ENCODE results near the gene CDIPT.

Gene CDIPT

DNA sequence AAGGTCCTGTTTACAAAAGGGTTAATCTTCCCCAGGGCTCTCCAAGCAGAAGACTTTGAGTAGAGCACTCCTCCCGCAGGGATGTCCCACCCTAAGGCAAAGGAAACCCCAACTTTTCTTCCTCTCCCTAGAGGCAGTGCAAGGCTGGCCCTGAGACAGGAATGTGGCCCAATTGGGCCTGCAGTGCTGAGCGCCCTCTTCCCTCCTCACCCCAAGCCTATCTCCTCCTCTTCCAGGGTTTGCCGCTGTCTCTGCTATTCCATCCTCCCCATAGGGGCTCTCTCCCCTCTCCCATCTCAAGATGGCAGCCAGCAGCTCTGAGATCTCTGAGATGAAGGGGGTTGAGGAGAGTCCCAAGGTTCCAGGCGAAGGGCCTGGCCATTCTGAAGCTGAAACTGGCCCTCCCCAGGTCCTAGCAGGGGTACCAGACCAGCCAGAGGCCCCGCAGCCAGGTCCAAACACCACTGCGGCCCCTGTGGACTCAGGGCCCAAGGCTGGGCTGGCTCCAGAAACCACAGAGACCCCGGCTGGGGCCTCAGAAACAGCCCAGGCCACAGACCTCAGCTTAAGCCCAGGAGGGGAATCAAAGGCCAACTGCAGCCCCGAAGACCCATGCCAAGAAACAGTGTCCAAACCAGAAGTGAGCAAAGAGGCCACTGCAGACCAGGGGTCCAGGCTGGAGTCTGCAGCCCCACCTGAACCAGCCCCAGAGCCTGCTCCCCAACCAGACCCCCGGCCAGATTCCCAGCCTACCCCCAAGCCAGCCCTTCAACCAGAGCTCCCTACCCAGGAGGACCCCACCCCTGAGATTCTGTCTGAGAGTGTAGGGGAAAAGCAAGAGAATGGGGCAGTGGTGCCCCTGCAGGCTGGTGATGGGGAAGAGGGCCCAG is 50.0 kb downstream of the CDIPT start:
- Histone ChIP-seq H3K9me3 (replicated peaks in 1 of 2; ENCODE audit: control insufficient read depth in 2 of 2, insufficient read depth in 1 of 2, low read depth in 1 of 2, low read length in 2 of 2) (no peaks in the 10 kb centered on the region), H2AK5ac (ENCODE audit: low read depth, low read length) (peak overlapping the region; percentile 94), H2BK15ac (ENCODE audit: low read length) (peak overlapping the region; percentile 91), H2BK5ac (ENCODE audit: low read length) (peak overlapping the region; percentile 97), H3K4ac (ENCODE audit: low read length) (no peak overlapping the region), H3K36me3 (replicated peaks in 1 of 2; ENCODE audit: control insufficient read depth in 2 of 2, insufficient read depth in 2 of 2, low read length in 2 of 2) (peaks cover 20 to 33% of the 10 kb centered on the region in 2 donors), H2AFZ (ENCODE audit: low read length) (peak overlapping the region; percentile 80), H3K9ac (ENCODE audit: low read depth, low read length, poor library complexity) (peak overlapping the region; percentile 92), H3K27me3 (ENCODE audit: control insufficient read depth in 3 of 3, insufficient read depth in 3 of 3, low read depth in 1 of 3, low read length in 3 of 3) (no peaks in the 10 kb centered on the region), H3K79me1 (ENCODE audit: low read depth, low read length) (peaks cover 30% of the 10 kb centered on the region), H3K18ac (ENCODE audit: low read length) (peak overlapping the region; percentile 99), H2BK120ac (ENCODE audit: low read depth, low read length) (peak overlapping the region; percentile 66), H3K14ac (ENCODE audit: low read length) (no peak overlapping the region), H3K4me3 (ENCODE audit: low read length in 2 of 2) (peak overlapping the region; percentile 71 to 95), H3K27ac (replicated peaks; ENCODE audit: low read length) (peak overlapping the region; percentile 97), H3K23ac (ENCODE audit: low read depth, low read length, poor library complexity) (peak overlapping the region; percentile 34), H4K91ac (ENCODE audit: low read depth, low read length, poor library complexity) (no peak overlapping the region), H4K8ac (ENCODE audit: low read depth, low read length) (no peak overlapping the region), H3K4me2 (ENCODE audit: insufficient read depth, low read length, poor library complexity, severe bottlenecking) (peak overlapping the region; percentile 96), H2BK12ac (ENCODE audit: low read length) (no peak overlapping the region), H3K4me1 (ENCODE audit: control insufficient read depth in 2 of 2, insufficient read depth in 1 of 2, low read depth in 1 of 2, low read length in 2 of 2) (peaks cover 51 to 57% of the 10 kb centered on the region in 2 donors)
- no peak for DNase-seq (ENCODE audit: low spot score)
- no CpG with 5 or more reads among the region's 9 CpGs for WGBS, 2 donors (ENCODE audit: extremely low coverage in 2 of 2, insufficient read length in 2 of 2, insufficient replicate concordance in 1 of 2)

GRCh38 chr16:29811896-29812665 is 50.9 kb downstream of the CDIPT start, which contains the start of gene PRRT2:
PRRT2 (plus strand) TSS chr16:29812193; CDS start chr16:29813055, 862 bp downstream.
- Histone ChIP-seq H3K4me1 (ENCODE audit: control insufficient read depth in 2 of 2, insufficient read depth in 1 of 2, low read depth in 1 of 2, low read length in 2 of 2) (peaks cover 52 to 56% of the 10 kb centered on the region in 2 donors), H3K14ac (ENCODE audit: low read length) (peak within 1 kb of the TSS; percentile 99), H2AK5ac (ENCODE audit: low read depth, low read length) (peak within 1 kb of the TSS; percentile 94), H3K4me3 (ENCODE audit: low read length in 2 of 2) (peak within 1 kb of the TSS; percentile 71 to 95), H2BK12ac (ENCODE audit: low read length) (peak within 1 kb of the TSS; percentile 46), H2BK15ac (ENCODE audit: low read length) (peak within 1 kb of the TSS; percentile 91), H3K9me3 (replicated peaks in 1 of 2; ENCODE audit: control insufficient read depth in 2 of 2, insufficient read depth in 1 of 2, low read depth in 1 of 2, low read length in 2 of 2) (peaks cover 0 to 2% of the 10 kb centered on the region in 2 donors), H3K4ac (ENCODE audit: low read length) (peak within 1 kb of the TSS; percentile 97), H3K27ac (replicated peaks; ENCODE audit: low read length) (peak within 1 kb of the TSS; percentile 97), H2BK120ac (ENCODE audit: low read depth, low read length) (peak within 1 kb of the TSS; percentile 56), H3K4me2 (ENCODE audit: insufficient read depth, low read length, poor library complexity, severe bottlenecking) (peak within 1 kb of the TSS; percentile 96), H3K27me3 (ENCODE audit: control insufficient read depth in 3 of 3, insufficient read depth in 3 of 3, low read depth in 1 of 3, low read length in 3 of 3) (no peaks in the 10 kb centered on the region), H4K91ac (ENCODE audit: low read depth, low read length, poor library complexity) (no peak within 1 kb of the TSS), H3K36me3 (replicated peaks in 1 of 2; ENCODE audit: control insufficient read depth in 2 of 2, insufficient read depth in 2 of 2, low read length in 2 of 2) (peaks cover 21 to 37% of the 10 kb centered on the region in 2 donors), H3K79me1 (ENCODE audit: low read depth, low read length) (peaks cover 35% of the 10 kb centered on the region), H2BK5ac (ENCODE audit: low read length) (peak within 1 kb of the TSS; percentile 97), H3K9ac (ENCODE audit: low read depth, low read length, poor library complexity) (peak within 1 kb of the TSS; percentile 96), H3K23ac (ENCODE audit: low read depth, low read length, poor library complexity) (peak within 1 kb of the TSS; percentile 92), H4K8ac (ENCODE audit: low read depth, low read length) (no peak within 1 kb of the TSS), H3K18ac (ENCODE audit: low read length) (peak within 1 kb of the TSS; percentile 99), H2AFZ (ENCODE audit: low read length) (peak within 1 kb of the TSS; percentile 80)
- WGBS, 2 donors (ENCODE audit: extremely low coverage in 2 of 2, insufficient read length in 2 of 2, insufficient replicate concordance in 1 of 2): no CpG with 5 or more reads among the region's 69 CpGs
- DNase-seq (ENCODE audit: low spot score): peak; percentile 87

- WGBS, 2 donors (ENCODE audit: extremely low coverage in 2 of 2, insufficient read length in 2 of 2, insufficient replicate concordance in 1 of 2): no CpG with 5 or more reads among the region's 31 CpGs
Observed at GRCh38 chr16:29811170-29811895, 51.7 kb downstream of the CDIPT start.

More at GRCh38 chr16:29811170-29811895, 51.7 kb downstream of the CDIPT start:
- peak overlapping the region; percentile 96 for H3K9ac ChIP-seq (ENCODE audit: low read depth, low read length, poor library complexity)
- H3K4ac ChIP-seq (ENCODE audit: low read length): peak overlapping the region; percentile 97
- no peaks in the 10 kb centered on the region for H3K27me3 ChIP-seq (ENCODE audit: control insufficient read depth in 3 of 3, insufficient read depth in 3 of 3, low read depth in 1 of 3, low read length in 3 of 3)
- H3K18ac ChIP-seq (ENCODE audit: low read length): peak overlapping the region; percentile 99
- peak overlapping the region; percentile 80 for H2AFZ ChIP-seq (ENCODE audit: low read length)
- H3K79me1 ChIP-seq (ENCODE audit: low read depth, low read length): peaks cover 28% of the 10 kb centered on the region
- H2BK15ac ChIP-seq (ENCODE audit: low read length): peak overlapping the region; percentile 83
- H3K4me2 ChIP-seq (ENCODE audit: insufficient read depth, low read length, poor library complexity, severe bottlenecking): peak overlapping the region; percentile 96
- no peak overlapping the region for H4K8ac ChIP-seq (ENCODE audit: low read depth, low read length)
- peak overlapping the region; percentile 97 for H2BK5ac ChIP-seq (ENCODE audit: low read length)
- peak; percentile 95 for DNase-seq (ENCODE audit: low spot score)
- peaks cover 0 to 2% of the 10 kb centered on the region in 2 donors for H3K9me3 ChIP-seq (replicated peaks in 1 of 2; ENCODE audit: control insufficient read depth in 2 of 2, insufficient read depth in 1 of 2, low read depth in 1 of 2, low read length in 2 of 2)
- peak overlapping the region; percentile 99 for H3K14ac ChIP-seq (ENCODE audit: low read length)
- H2AK5ac ChIP-seq (ENCODE audit: low read depth, low read length): peak overlapping the region; percentile 36
- H2BK120ac ChIP-seq (ENCODE audit: low read depth, low read length): peak overlapping the region; percentile 56
- peaks cover 50 to 52% of the 10 kb centered on the region in 2 donors for H3K4me1 ChIP-seq (ENCODE audit: control insufficient read depth in 2 of 2, insufficient read depth in 1 of 2, low read depth in 1 of 2, low read length in 2 of 2)
- H3K4me3 ChIP-seq (ENCODE audit: low read length in 2 of 2): peak overlapping the region; percentile 71 to 75
- H3K23ac ChIP-seq (ENCODE audit: low read depth, low read length, poor library complexity): peak overlapping the region; percentile 92
- peak overlapping the region; percentile 46 for H2BK12ac ChIP-seq (ENCODE audit: low read length)
- no peak overlapping the region for H4K91ac ChIP-seq (ENCODE audit: low read depth, low read length, poor library complexity)
- H3K36me3 ChIP-seq (replicated peaks in 1 of 2; ENCODE audit: control insufficient read depth in 2 of 2, insufficient read depth in 2 of 2, low read length in 2 of 2): peaks cover 20 to 37% of the 10 kb centered on the region in 2 donors
- H3K27ac ChIP-seq (replicated peaks; ENCODE audit: low read length): peak overlapping the region; percentile 97

Data from neuronal stem cell (in vitro differentiated cells).